ENCODE measurements around the gene STH.
A peak's percentile ranks its signal among the peaks of the same experiment; 100 is the strongest.
"Not testable (repeated sequence)": the region's sequence is repeated elsewhere in the genome, so short reads cannot be mapped to it uniquely, and the experiment has no call there.

The STH gene

DNA sequence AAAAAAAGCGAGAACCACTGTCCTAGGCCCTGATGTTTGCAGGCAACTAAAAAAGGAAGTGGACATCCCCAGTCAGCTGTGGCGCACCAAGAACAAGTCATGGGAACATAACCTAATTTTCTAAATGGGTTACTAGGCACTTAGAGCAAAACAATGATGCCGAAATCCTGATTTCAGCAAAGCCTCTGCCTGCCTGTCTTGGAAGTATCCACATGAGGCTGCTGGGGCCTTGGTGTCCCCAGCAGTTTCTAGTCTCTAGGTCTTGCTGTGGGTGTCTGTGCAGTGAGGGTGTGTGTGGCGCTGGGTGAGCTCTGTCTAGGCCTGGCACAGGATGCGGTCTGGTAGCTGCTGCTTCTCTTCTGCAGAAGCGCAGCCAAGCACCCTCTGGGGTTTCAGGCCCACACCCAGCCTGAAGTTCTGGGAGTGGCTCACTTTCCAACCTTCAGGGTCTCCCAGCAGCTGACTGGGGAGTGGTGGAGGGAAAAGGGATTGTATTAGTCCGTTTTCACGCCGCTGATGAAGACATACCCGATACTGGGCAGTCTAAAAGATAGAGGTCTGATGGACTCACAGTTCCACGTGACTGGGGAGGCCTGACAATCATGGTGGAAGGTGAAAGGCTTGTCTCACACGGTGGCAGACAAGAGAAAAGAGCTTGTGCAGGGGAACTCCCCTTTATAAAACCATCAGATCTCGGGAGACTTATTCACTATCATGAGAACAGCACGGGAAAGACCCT, 21.1 kb downstream of the STH start:
- no peaks in the 10 kb centered on the region for H3K79me1 ChIP-seq (ENCODE audit: low read length)
- H2AK5ac ChIP-seq (ENCODE audit: low read length), result no peak overlapping the region
- no peaks in the 10 kb centered on the region for H3K27me3 ChIP-seq (ENCODE audit: insufficient read depth, low read length)
- WGBS (ENCODE audit: extremely low coverage, insufficient coverage, insufficient read length), result no CpG with 5 or more reads among the region's 14 CpGs
- peak in 1 of 2 donors; percentile 14 for DNase-seq
- H3K9ac ChIP-seq (ENCODE audit: low read length), result no peak overlapping the region
- H3K23ac ChIP-seq (ENCODE audit: low read length), result no peak overlapping the region
- H3K4me2 ChIP-seq (ENCODE audit: low read length), result no peak overlapping the region
- H3K79me2 ChIP-seq (ENCODE audit: control insufficient read depth, insufficient read depth, low read length, poor library complexity), result no peaks in the 10 kb centered on the region
- no peaks in the 10 kb centered on the region for H3K4me1 ChIP-seq (ENCODE audit: control insufficient read depth in 1 of 2, insufficient read depth in 2 of 2, low read length in 2 of 2)
- H3K4me3 ChIP-seq (ENCODE audit: low read depth, low read length), result peak overlapping the region; percentile 50
- H3K36me3 ChIP-seq (ENCODE audit: control insufficient read depth in 1 of 2, insufficient read depth in 2 of 2, low read length in 2 of 2), result peaks cover 17 to 21% of the 10 kb centered on the region in 2 experiments
- H3K18ac ChIP-seq (ENCODE audit: low read length), result no peak overlapping the region
- no peak overlapping the region for H2BK5ac ChIP-seq (ENCODE audit: low read depth, low read length, poor library complexity)
- H3K27ac ChIP-seq (ENCODE audit: low read depth, low read length), result no peak overlapping the region
- H4K91ac ChIP-seq (ENCODE audit: low read depth, low read length), result no peak overlapping the region
- no peak overlapping the region for H2AFZ ChIP-seq (ENCODE audit: insufficient read depth, low read length, poor library complexity)
- no peak overlapping the region for H2BK120ac ChIP-seq (ENCODE audit: insufficient read depth, low read length, poor library complexity)
- H4K8ac ChIP-seq (ENCODE audit: low read depth, low read length), result no peak overlapping the region
- H3K9me3 ChIP-seq (ENCODE audit: insufficient read depth, low read depth, low read length), result peaks cover 2% of the 10 kb centered on the region
- no peak overlapping the region for H3K14ac ChIP-seq (ENCODE audit: low read length)
- H2BK12ac ChIP-seq (ENCODE audit: low read length), result no peak overlapping the region
- no peak overlapping the region for H3K4ac ChIP-seq (ENCODE audit: low read depth, low read length)
- H4K12ac ChIP-seq (ENCODE audit: low read depth, low read length), result peak overlapping the region; percentile 44

- no peak overlapping the region for H2AK5ac ChIP-seq (ENCODE audit: low read length)
- H3K9me3 ChIP-seq (ENCODE audit: insufficient read depth, low read depth, low read length), result peaks cover 3% of the 10 kb centered on the region
- H3K4me1 ChIP-seq (ENCODE audit: control insufficient read depth in 1 of 2, insufficient read depth in 2 of 2, low read length in 2 of 2), result no peaks in the 10 kb centered on the region
- H3K4me2 ChIP-seq (ENCODE audit: low read length), result no peak overlapping the region
- no peak overlapping the region for H3K23ac ChIP-seq (ENCODE audit: low read length)
- H3K36me3 ChIP-seq (ENCODE audit: control insufficient read depth in 1 of 2, insufficient read depth in 2 of 2, low read length in 2 of 2), result peaks cover 23 to 28% of the 10 kb centered on the region in 2 experiments
- H3K27me3 ChIP-seq (ENCODE audit: insufficient read depth, low read length), result no peaks in the 10 kb centered on the region
- H2BK120ac ChIP-seq (ENCODE audit: insufficient read depth, low read length, poor library complexity), result no peak overlapping the region
- H3K27ac ChIP-seq (ENCODE audit: low read depth, low read length), result no peak overlapping the region
- no peak overlapping the region for H4K91ac ChIP-seq (ENCODE audit: low read depth, low read length)
- H3K9ac ChIP-seq (ENCODE audit: low read length), result no peak overlapping the region
- no peak overlapping the region for H3K14ac ChIP-seq (ENCODE audit: low read length)
- H3K79me1 ChIP-seq (ENCODE audit: low read length), result no peaks in the 10 kb centered on the region
- WGBS (ENCODE audit: extremely low coverage, insufficient coverage, insufficient read length), result no CpG with 5 or more reads among the region's 12 CpGs
- no peak overlapping the region for H2BK12ac ChIP-seq (ENCODE audit: low read length)
- H3K4ac ChIP-seq (ENCODE audit: low read depth, low read length), result no peak overlapping the region
- DNase-seq, result peak; percentile 94
- H3K18ac ChIP-seq (ENCODE audit: low read length), result no peak overlapping the region
- no peak overlapping the region for H3K4me3 ChIP-seq (ENCODE audit: low read depth, low read length)
- H3K79me2 ChIP-seq (ENCODE audit: control insufficient read depth, insufficient read depth, low read length, poor library complexity), result no peaks in the 10 kb centered on the region
- no peak overlapping the region for H2AFZ ChIP-seq (ENCODE audit: insufficient read depth, low read length, poor library complexity)
- H4K8ac ChIP-seq (ENCODE audit: low read depth, low read length), result no peak overlapping the region
- no peak overlapping the region for H4K12ac ChIP-seq (ENCODE audit: low read depth, low read length)
- H2BK5ac ChIP-seq (ENCODE audit: low read depth, low read length, poor library complexity), result no peak overlapping the region
Measured at GRCh38 chr17:46020998-46021397, 21.9 kb downstream of the STH start.

GRCh38 chr17:46023366-46023765, 24.3 kb downstream of the STH start:
- not testable (repeated sequence) for H3K79me1 ChIP-seq (ENCODE audit: low read length); H3K9ac ChIP-seq (ENCODE audit: low read length); H2BK5ac ChIP-seq (ENCODE audit: low read depth, low read length, poor library complexity); H2AK5ac ChIP-seq (ENCODE audit: low read length); H3K4me1 ChIP-seq (ENCODE audit: control insufficient read depth in 1 of 2, insufficient read depth in 2 of 2, low read length in 2 of 2); H3K4me3 ChIP-seq (ENCODE audit: low read depth, low read length); H4K8ac ChIP-seq (ENCODE audit: low read depth, low read length); H3K18ac ChIP-seq (ENCODE audit: low read length); H3K27ac ChIP-seq (ENCODE audit: low read depth, low read length); H3K9me3 ChIP-seq (ENCODE audit: insufficient read depth, low read depth, low read length); H2AFZ ChIP-seq (ENCODE audit: insufficient read depth, low read length, poor library complexity); H3K14ac ChIP-seq (ENCODE audit: low read length); H4K91ac ChIP-seq (ENCODE audit: low read depth, low read length); H2BK12ac ChIP-seq (ENCODE audit: low read length); H3K23ac ChIP-seq (ENCODE audit: low read length); H3K27me3 ChIP-seq (ENCODE audit: insufficient read depth, low read length); DNase-seq; H2BK120ac ChIP-seq (ENCODE audit: insufficient read depth, low read length, poor library complexity); H3K79me2 ChIP-seq (ENCODE audit: control insufficient read depth, insufficient read depth, low read length, poor library complexity); H3K4me2 ChIP-seq (ENCODE audit: low read length); H3K4ac ChIP-seq (ENCODE audit: low read depth, low read length); H4K12ac ChIP-seq (ENCODE audit: low read depth, low read length)
- H3K36me3 ChIP-seq (ENCODE audit: control insufficient read depth in 1 of 2, insufficient read depth in 2 of 2, low read length in 2 of 2), result peaks cover 41 to 48% of the 10 kb centered on the region in 2 experiments
- WGBS (ENCODE audit: extremely low coverage, insufficient coverage, insufficient read length), result no CpG with 5 or more reads among the region's 7 CpGs

GRCh38 chr17:46023783-46024388, 24.8 kb downstream of the STH start:
- Histone ChIP-seq H3K4me2 (ENCODE audit: low read length) (no peak overlapping the region), H4K8ac (ENCODE audit: low read depth, low read length) (no peak overlapping the region), H3K9ac (ENCODE audit: low read length) (no peak overlapping the region), H3K27me3 (ENCODE audit: insufficient read depth, low read length) (no peaks in the 10 kb centered on the region), H4K91ac (ENCODE audit: low read depth, low read length) (no peak overlapping the region), H3K4me1 (ENCODE audit: control insufficient read depth in 1 of 2, insufficient read depth in 2 of 2, low read length in 2 of 2) (no peaks in the 10 kb centered on the region), H3K18ac (ENCODE audit: low read length) (no peak overlapping the region), H3K79me1 (ENCODE audit: low read length) (no peaks in the 10 kb centered on the region), H3K9me3 (ENCODE audit: insufficient read depth, low read depth, low read length) (peaks cover 3% of the 10 kb centered on the region), H2AFZ (ENCODE audit: insufficient read depth, low read length, poor library complexity) (no peak overlapping the region), H3K4ac (ENCODE audit: low read depth, low read length) (no peak overlapping the region), H3K36me3 (ENCODE audit: control insufficient read depth in 1 of 2, insufficient read depth in 2 of 2, low read length in 2 of 2) (peaks cover 38 to 51% of the 10 kb centered on the region in 2 experiments), H2BK120ac (ENCODE audit: insufficient read depth, low read length, poor library complexity) (no peak overlapping the region), H3K14ac (ENCODE audit: low read length) (no peak overlapping the region), H3K27ac (ENCODE audit: low read depth, low read length) (no peak overlapping the region), H4K12ac (ENCODE audit: low read depth, low read length) (no peak overlapping the region), H3K79me2 (ENCODE audit: control insufficient read depth, insufficient read depth, low read length, poor library complexity) (no peaks in the 10 kb centered on the region), H3K4me3 (ENCODE audit: low read depth, low read length) (no peak overlapping the region), H2AK5ac (ENCODE audit: low read length) (no peak overlapping the region), H3K23ac (ENCODE audit: low read length) (no peak overlapping the region), H2BK12ac (ENCODE audit: low read length) (no peak overlapping the region), H2BK5ac (ENCODE audit: low read depth, low read length, poor library complexity) (no peak overlapping the region)
- DNase-seq, result no peak
- WGBS (ENCODE audit: extremely low coverage, insufficient coverage, insufficient read length), result no CpG with 5 or more reads among the region's 24 CpGs
